ENCODE results near the gene JMJD1C.
A peak's percentile ranks its signal among the peaks of the same experiment; 100 is the strongest.

The JMJD1C gene

DNA sequence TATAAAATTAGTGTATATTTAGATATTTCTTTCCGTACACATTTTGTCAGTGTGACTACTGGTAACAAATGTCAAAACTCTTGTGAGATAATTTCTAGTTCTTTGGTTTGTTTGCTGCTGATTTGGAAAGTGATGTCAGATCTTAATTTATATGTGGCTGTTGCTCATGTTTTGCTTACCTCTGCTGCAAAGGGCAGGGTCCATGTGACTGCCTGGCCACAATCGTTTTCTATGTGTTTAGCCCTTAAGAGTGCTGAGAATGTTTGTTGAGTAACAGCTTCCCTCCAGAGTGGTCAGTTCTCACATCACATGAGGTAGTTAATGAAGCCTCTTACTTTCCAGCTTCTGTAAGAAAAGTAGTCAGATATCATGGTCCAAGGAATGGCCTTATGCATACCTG is 328.5 kb downstream of the JMJD1C start:
- no peak for DNase-seq (ENCODE audit: low read depth, low spot score)

DNA sequence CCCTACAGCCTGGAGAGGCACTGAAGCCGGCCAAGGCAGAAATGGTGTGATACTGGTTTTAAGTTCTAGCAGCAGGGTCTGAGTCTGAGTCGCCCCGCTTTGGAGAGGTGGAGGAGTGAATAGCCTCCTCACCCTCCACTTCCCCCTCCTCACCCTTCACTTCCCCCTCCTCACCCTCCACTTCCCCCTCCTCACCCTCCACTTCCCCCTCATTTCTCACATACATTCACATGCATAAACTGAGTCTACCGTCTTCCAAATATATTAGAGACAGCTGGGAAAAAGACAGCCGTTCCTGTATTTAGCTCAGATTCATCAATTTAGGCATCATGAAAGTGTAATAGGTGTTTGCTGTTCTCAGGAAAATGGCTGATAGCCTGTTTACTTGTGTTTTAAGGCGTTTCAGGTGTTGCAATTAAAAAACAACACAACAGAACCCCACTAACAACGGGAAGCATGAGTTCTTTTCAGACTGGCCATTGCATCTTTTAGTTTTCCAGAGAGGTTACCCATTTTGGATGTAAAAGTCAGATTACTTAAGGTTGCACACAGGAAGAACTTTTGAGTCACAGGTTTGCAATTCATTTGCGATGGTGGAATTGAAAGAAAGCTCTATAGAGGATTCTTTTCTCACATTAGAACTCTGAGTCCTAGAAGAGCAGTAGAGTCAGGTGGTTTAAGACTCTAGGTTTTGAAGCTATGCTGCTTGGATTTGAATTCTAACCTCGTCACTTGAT is 331.8 kb downstream of the JMJD1C start:
- DNase-seq (ENCODE audit: low read depth, low spot score): no peak

DNA sequence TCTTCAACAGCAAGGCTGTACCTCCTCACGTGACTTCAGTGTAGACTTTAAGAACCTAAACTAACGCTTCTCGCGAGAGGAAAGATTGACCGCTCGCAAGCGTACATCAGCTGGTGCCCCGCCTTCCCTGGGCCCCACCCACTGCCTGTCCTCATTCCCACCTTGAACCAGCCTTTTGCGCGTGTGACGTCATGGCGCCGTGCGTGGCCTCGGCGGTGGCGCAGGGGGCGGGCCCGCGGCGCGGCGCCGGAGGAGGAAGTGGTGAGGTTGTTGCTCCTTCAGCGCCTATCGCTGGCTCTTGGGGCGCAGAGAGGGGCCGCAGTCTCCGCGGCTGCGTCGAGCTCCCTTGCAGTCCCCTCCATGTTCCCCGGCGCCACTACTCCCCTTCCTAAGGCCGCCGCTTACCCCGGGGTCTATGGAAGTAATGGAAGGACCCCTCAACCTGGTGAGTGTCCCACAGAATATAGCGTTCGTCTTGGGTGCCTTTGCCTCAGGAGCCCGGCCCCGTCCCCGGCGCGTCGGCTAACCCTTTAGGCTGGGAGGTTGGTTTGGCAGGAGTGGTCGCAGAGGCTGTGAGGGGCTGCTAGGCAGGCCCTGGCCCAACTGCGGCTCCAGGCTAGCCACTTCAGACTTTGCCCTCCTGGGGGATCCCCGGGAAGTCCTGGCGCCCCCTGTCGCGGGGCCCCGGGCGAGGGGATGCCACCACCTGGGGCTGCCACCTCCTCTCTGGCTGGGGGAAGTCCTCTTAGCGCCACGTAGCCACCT is 332.5 kb downstream of the JMJD1C start, which contains the start of gene NRBF2:
Gene NRBF2 (plus strand): TSS at position 273 of the 765 bp plus-strand sequence. CDS start 143 bp downstream, at position 416.
- peak; percentile 97 for DNase-seq (ENCODE audit: low read depth, low spot score)

DNA sequence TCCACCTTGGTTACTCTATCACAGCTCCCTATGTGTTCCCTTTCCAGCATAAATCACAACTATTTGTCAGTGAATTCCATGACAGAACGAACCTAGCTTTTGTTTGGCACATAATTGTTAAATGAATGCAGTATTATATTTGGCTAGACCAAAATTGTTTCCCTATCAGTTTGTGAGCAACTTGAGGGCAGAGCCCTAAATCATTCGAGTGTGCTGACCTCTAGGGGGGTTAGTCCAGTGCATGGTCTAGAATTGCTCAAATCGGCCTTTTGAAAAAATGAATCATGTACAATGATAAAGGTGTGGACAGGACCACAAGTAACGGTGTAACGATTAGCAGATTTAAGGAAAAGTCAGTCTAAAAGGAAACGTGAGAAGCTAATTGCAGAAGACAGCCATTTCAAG is 333.1 kb downstream of the JMJD1C start:
- DNase-seq (ENCODE audit: low read depth, low spot score): no peak

DNA sequence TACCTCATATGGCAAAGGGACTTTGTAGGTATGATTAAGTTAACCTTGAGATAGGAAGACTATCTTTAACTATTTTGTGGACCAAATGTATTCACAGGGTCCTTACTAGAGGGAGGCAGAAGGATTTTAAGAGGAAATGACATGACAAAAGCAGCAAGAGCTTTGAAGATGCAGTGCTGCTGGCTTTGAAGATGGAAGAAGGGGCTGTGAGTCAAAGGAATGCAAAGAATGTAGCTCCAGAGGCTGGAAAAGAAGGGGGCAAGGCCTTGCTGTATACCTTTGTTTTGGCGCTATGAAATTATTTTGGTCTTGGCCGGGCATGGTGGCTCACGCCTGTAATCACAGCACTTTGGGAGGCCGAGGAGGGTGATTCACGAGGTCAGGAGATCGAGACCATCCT is 335.9 kb downstream of the JMJD1C start:
- DNase-seq (ENCODE audit: low read depth, low spot score): peak; percentile 65

DNA sequence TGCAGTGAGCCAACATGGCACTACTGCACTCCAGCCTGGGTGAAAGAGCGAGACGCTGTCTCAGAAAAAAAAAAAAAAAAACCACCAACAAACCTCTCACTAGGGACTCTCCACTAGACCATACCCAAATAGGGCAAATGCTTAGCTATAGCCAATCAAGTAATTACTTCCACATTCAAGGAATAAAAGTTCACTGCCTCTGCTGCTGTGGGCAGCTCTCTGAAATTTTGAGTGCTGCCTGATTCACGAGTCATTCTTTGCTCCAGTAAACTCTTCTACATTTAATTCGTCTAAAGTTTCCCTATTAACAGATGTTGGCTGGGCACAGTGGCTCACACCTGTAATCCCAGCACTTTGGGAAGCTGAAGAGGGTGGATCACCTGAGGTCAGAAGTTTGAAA is 337.3 kb downstream of the JMJD1C start:
- DNase-seq (ENCODE audit: low read depth, low spot score): no peak

DNA sequence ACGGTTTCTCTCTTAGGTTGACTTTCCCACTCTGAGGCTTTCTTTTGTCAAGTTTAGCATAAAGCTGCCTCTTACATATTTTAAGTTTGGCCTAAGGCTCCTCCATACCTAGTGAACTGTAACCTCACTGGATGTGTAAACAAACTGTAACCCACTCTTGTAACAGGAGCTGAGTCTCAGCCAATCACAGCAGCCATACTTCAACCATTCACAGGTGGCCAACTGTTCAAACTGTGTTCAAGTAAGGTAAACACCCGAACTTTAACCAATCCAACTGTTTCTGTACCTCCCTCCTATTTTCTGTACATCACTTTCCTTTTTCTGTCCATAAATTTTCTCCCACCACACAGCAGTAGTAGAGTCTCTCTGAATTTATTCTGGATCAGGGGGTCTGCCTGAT is 340.3 kb downstream of the JMJD1C start:
- DNase-seq (ENCODE audit: low read depth, low spot score): no peak

DNA sequence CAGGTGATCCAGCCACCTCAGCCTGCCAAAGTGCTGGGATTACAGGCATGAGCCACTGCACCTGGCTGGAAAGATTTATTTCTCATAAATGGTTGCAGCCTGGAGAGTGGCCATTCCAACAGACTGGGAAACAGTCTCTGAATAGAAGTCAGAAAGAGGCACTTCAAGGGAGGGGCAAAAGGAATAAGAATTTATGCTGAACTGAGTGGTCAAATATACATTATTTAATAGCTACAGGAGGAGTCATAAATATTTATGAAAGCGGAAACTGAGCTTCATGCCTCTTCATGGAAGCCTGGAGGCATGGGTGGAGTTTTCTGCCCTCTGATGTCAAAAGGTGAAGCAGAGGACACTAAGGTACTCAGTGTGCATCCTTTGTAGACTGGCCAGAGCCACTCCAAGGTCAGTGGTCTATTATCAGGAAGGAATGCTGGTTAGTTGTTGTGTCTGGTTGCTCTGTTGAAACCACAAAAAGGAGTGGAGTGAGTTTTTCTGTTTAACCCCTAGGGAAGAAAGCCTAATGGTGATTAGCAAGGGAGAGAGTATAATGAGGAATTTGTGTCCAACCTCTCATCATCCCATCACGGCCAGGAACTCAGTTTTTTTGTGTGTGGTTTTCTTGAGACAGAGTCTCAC is 341.9 kb downstream of the JMJD1C start:
- no peak for DNase-seq (ENCODE audit: low read depth, low spot score)

DNA sequence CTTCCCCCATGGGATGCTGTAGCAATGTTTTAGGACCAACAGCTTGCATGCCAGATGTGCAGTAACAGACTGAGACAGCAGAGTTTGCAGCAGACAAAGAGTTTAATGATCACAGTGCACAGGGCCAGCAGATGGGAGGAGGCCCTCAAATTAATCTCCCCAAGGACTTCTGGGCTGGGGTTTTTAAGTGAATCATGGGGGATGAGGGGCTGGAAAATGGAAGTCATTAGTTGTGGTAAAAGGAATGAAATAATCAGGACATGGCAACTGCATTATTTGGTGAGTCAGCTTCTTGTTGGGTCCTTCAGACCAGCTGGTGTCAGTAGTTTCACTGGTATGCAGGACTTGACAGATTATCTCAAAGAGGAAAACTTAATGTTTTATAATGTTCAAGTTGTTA is 345.2 kb downstream of the JMJD1C start:
- DNase-seq (ENCODE audit: low read depth, low spot score): no peak

DNA sequence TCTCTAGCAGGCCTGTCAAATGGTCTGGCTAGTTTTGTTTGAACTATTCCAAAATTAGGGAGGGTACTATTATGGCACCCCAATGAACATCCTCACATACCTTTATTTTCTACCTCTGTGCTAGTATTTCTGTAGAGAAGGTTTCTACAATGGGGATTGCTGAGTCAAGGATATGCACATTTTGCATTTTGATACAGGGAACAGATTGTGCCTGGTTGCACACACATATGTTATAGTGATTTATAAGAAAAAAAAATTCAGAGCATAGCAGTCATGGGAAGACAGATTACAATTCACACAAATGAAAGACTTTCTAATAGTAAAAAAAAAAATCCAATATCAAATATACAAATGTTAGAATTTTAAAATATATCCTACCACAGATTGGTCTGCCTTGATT is 346.7 kb downstream of the JMJD1C start:
- DNase-seq (ENCODE audit: low read depth, low spot score): no peak
